NCI-H1417 (cell line): ENCODE results near the gene CCL7.
"Not testable (repeated sequence)": the region's sequence is repeated elsewhere in the genome, so short reads cannot be mapped to it uniquely, and the experiment has no call there.

ENCODE experiments used
- DNase-seq, 3 experiments: peaks; one replicate each; lab custom pipeline; 2025; lab: John Stamatoyannopoulos, UW

Gene CCL7

GRCh38 chr17:34269969-34270368 lies at the start of gene CCL7:
TSS of gene CCL7 (plus strand) at chr17:34270221. CDS start at chr17:34270291, 70 bp downstream.
- no peak for DNase-seq

- DNase-seq, result no peak
Observed at GRCh38 chr17:34220752-34221395, 49.1 kb upstream of the CCL7 start.

- no peak for DNase-seq
Observed at GRCh38 chr17:34221411-34221810, 48.6 kb upstream of the CCL7 start.

GRCh38 chr17:34222722-34223497 lies 47.1 kb upstream of the CCL7 start:
- no peak for DNase-seq

GRCh38 chr17:34225046-34225445 lies 45.0 kb upstream of the CCL7 start:
- no peak for DNase-seq

GRCh38 chr17:34226011-34226743 lies 43.8 kb upstream of the CCL7 start:
- no peak for DNase-seq

GRCh38 chr17:34226744-34227034 lies 43.3 kb upstream of the CCL7 start:
- no peak for DNase-seq

GRCh38 chr17:34227293-34227692 lies 42.7 kb upstream of the CCL7 start:
- DNase-seq, result not testable (repeated sequence)

- DNase-seq, result no peak
Observed at GRCh38 chr17:34227707-34228106, 42.3 kb upstream of the CCL7 start.

GRCh38 chr17:34228781-34229180 lies 41.2 kb upstream of the CCL7 start:
- no peak for DNase-seq

GRCh38 chr17:34230342-34230741 lies 39.7 kb upstream of the CCL7 start:
- no peak for DNase-seq

GRCh38 chr17:34234616-34235015 lies 35.4 kb upstream of the CCL7 start:
- no peak for DNase-seq

- no peak for DNase-seq
Observed at GRCh38 chr17:34235389-34236028, 34.5 kb upstream of the CCL7 start.

- no peak for DNase-seq
Observed at GRCh38 chr17:34236281-34236892, 33.6 kb upstream of the CCL7 start.

GRCh38 chr17:34237458-34237857 lies 32.6 kb upstream of the CCL7 start:
- no peak for DNase-seq

GRCh38 chr17:34241062-34241461 lies 29.0 kb upstream of the CCL7 start:
- DNase-seq, result no peak

GRCh38 chr17:34242587-34243363 lies 27.2 kb upstream of the CCL7 start:
- no peak for DNase-seq

GRCh38 chr17:34243364-34244320 lies 26.4 kb upstream of the CCL7 start:
- DNase-seq, result no peak

- no peak for DNase-seq
Observed at GRCh38 chr17:34245351-34245905, 24.6 kb upstream of the CCL7 start.

- DNase-seq, result no peak
Observed at GRCh38 chr17:34246446-34246845, 23.6 kb upstream of the CCL7 start.
